Esophagus muscularis mucosa (tissue), 4 donors: ENCODE measurements around the gene FABP2. TPM values are rescaled to one million over a fixed set of nuclear protein-coding genes. Genes with fewer than 3 reads are reported as not detected.

Experiments used
- DNase-seq: peaks from one replicate; pipeline ENCODE4 v3.0.0-alpha.2; 2017; ENCODE audit errors: extremely low spot score
- H3K27ac ChIP-seq, 4 donors: fragments of 200-600 bp; sonication (generic); replicated peaks in 1 of 4; 1 replicate in 3 of 4; 2 replicates in 1 of 4; pipeline ENCODE4 v1.5.1; 2016 to 2019; ENCODE audit warnings: mild to moderate bottlenecking in 1 of 4
- H3K27me3 ChIP-seq, 4 donors: fragments of 200-600 bp; sonication (generic); one replicate each; pipeline versions ENCODE4 v1.5.1 to v1.6.0; 2016 to 2019
- H3K36me3 ChIP-seq, 4 donors: fragments of 200-600 bp; sonication (generic); one replicate each; pipeline ENCODE4 v1.5.1; 2016 to 2019
- H3K4me1 ChIP-seq, 4 donors: fragments of 200-600 bp; sonication (generic); one replicate each; pipeline ENCODE4 v1.5.1; 2016 to 2019
- H3K4me3 ChIP-seq, 4 donors: fragments of 200-600 bp; sonication (generic); 1 replicate in 2 of 4; 2 replicates in 2 of 4; pipeline ENCODE4 v1.5.1; 2016 to 2019; ENCODE audit warnings: mild to moderate bottlenecking in 4 of 4, moderate library complexity in 1 of 4
- H3K9me3 ChIP-seq, 4 donors: fragments of 200-600 bp; sonication (generic); 1 replicate in 3 of 4; 2 replicates in 1 of 4; pipeline ENCODE4 v1.5.1; 2016 to 2019
- EP300 ChIP-seq: sonication (generic); formaldehyde crosslinking; IDR thresholded peaks from one replicate; pipeline ENCODE4 v1.6.1; 2017; ENCODE audit warnings: antibody characterized with exemption
- POLR2A ChIP-seq: fragments of 450-650 bp; IDR thresholded peaks from one replicate; pipeline ENCODE4 v1.6.1; 2017; ENCODE audit warnings: antibody characterized with exemption, moderate library complexity, mild to moderate bottlenecking, low read depth
- POLR2AphosphoS5 ChIP-seq, 2 donors: sonication (generic); formaldehyde crosslinking; IDR thresholded peaks; one replicate each; pipeline ENCODE4 v1.6.1; 2017; ENCODE audit warnings: antibody characterized with exemption in 2 of 2
- WGBS: methylation state at CpG from one replicate; pipeline ENCODE4 v1.1.5; 2018; 5-methylcytosine and 5-hydroxymethylcytosine counted together
- intact Hi-C: fragments of 100-400 bp; cut with DNase I; formaldehyde crosslinking; loops from one replicate; pipeline ENCODE4 v1.15.1; 2023
- small RNA-seq, 3 donors: library from RNA; depleted of rRNA; stranded (forward); fragments of <200 nt; gene quantifications; one replicate each; pipeline ENCODE3, GENCODE V24; 2016
- total RNA-seq, 4 donors: library from RNA; depleted of rRNA; stranded (reverse); fragments of >200 nt; gene quantifications; one replicate each; pipeline versions ENCODE4 v1.1.0 to v1.2.1, GENCODE V29; 2016
- TF ChIP-seq, protein P1 (sequence below), 3 experiments: fragments of 200-600 bp in 2 of 3; fragments of 450-650 bp in 1 of 3; sonication (generic) in 2 of 3; IDR thresholded peaks; one replicate each; pipeline ENCODE4 v1.5.1; 2017 to 2019; ENCODE audit warnings: antibody characterized with exemption in 3 of 3, mild to moderate bottlenecking in 2 of 3, moderate library complexity in 1 of 3

FABP2 gene
- total RNA-seq, 4 donors from 2014 or later, result not detected

DNA sequence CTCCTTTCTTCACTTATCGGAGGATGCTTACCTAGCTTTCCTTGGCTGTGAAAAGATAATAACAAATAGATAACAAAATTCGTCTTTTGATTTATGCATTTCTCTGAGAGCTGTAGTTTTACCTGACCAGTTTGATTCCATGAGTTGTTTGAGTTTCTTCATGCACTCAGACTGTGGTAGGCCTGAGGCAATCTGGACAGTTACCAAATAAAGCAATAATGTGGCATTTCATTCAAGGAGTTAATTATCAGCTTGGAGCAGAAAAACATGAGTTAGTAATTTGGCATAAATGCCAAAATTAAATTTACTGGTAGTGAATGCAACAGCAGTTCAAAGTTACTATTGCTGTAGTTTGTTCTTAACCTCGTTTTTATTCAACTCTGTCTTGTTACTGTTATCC is 53.5 kb downstream of the FABP2 start:
- 91% methylated on average over 3 of the region's 3 CpGs for WGBS
- H3K27me3 ChIP-seq, result no peaks in the 10 kb centered on the region

More for the DNA sequence above, 53.5 kb downstream of the FABP2 start:
- Histone ChIP-seq H3K27ac (no peak overlapping the region), H3K4me1 (peaks cover 0 to 6% (median 0%) of the 10 kb centered on the region in 4 donors), H3K36me3 (peaks cover 29 to 88% (median 72%) of the 10 kb centered on the region in 4 donors), H3K4me3 (no peak overlapping the region), H3K9me3 (no peaks in the 10 kb centered on the region)
- DNase-seq, result no peak
- intact Hi-C loops, result no loop called here
- no peak for TF ChIP-seq POLR2A
- no peak for TF ChIP-seq POLR2AphosphoS5 (IDR thresholded peaks at IDR 0.05)
- TF ChIP-seq EP300, result no peak
- TF ChIP-seq, protein P1, sequence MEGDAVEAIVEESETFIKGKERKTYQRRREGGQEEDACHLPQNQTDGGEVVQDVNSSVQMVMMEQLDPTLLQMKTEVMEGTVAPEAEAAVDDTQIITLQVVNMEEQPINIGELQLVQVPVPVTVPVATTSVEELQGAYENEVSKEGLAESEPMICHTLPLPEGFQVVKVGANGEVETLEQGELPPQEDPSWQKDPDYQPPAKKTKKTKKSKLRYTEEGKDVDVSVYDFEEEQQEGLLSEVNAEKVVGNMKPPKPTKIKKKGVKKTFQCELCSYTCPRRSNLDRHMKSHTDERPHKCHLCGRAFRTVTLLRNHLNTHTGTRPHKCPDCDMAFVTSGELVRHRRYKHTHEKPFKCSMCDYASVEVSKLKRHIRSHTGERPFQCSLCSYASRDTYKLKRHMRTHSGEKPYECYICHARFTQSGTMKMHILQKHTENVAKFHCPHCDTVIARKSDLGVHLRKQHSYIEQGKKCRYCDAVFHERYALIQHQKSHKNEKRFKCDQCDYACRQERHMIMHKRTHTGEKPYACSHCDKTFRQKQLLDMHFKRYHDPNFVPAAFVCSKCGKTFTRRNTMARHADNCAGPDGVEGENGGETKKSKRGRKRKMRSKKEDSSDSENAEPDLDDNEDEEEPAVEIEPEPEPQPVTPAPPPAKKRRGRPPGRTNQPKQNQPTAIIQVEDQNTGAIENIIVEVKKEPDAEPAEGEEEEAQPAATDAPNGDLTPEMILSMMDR (IDR thresholded peaks at IDR 0.05), result no peak

Small RNA genes within 50 kb of the gene (small RNA-seq; reads per million reads assigned to genes)
- gene RNU4-33P, result 0 reads per million in 3 donors

Other genes with a start within 250 kb of the FABP2 start
- gene MYOZ2, start 186.3 kb downstream of the FABP2 start, total RNA-seq, result 1 to 10 TPM in 1 of 4 donors, under 1 TPM in 3; 0.50 to 2.1 (median 0.61) TPM
- 100 to 1,000 TPM in 1 of 4 donors, 10 to 100 TPM in 3; 68.1 to 116 (median 78.4) TPM for gene USP53, start 109.4 kb downstream of the FABP2 start, total RNA-seq